GM23338 (cell line): ENCODE results near the gene CPA1. TPM values are rescaled to one million over a fixed set of nuclear protein-coding genes. Genes with fewer than 3 reads are reported as not detected.

ENCODE experiments used
- ATAC-seq: fragments of 200-7000 bp; cut with Tn5 transposase; 3 replicates; pipeline ENCODE4 v1.9.1; 2020
- DNase-seq: peaks from one replicate; pipeline ENCODE4 v3.0.0-alpha.2; 2015; ENCODE audit warnings: low spot score
- H2AFZ ChIP-seq: fragments of 200-600 bp; sonication (generic); 2 replicates; pipeline ENCODE4 v1.8.0; 2016; ENCODE audit warnings: antibody characterized with exemption, mild to moderate bottlenecking, moderate library complexity
- H3F3A ChIP-seq: fragments of 200-600 bp; sonication (generic); replicated peaks from 2 replicates; pipeline ENCODE4 v1.8.0; 2017; ENCODE audit warnings: antibody characterized with exemption, mixed run types, low read depth
- H3K27ac ChIP-seq: fragments of 200-600 bp; sonication (generic); 2 replicates; pipeline ENCODE4 v1.6.1; 2016; ENCODE audit warnings: low read depth
- H3K27me3 ChIP-seq: fragments of 200-600 bp; sonication (generic); 2 replicates; pipeline ENCODE4 v1.8.0; 2016; ENCODE audit warnings: mild to moderate bottlenecking, mixed run types, moderate library complexity; ENCODE audit not compliant: insufficient read depth
- H3K36me3 ChIP-seq: fragments of 200-600 bp; sonication (generic); 2 replicates; pipeline ENCODE4 v1.8.0; 2016; ENCODE audit warnings: mild to moderate bottlenecking; ENCODE audit not compliant: insufficient read depth
- H3K4me1 ChIP-seq: fragments of 200-600 bp; sonication (generic); 2 replicates; pipeline ENCODE4 v1.8.0; 2016; ENCODE audit warnings: mild to moderate bottlenecking, moderate library complexity; ENCODE audit not compliant: insufficient read depth
- H3K4me2 ChIP-seq: fragments of 200-600 bp; sonication (generic); 2 replicates; pipeline ENCODE4 v1.7.1; 2017; ENCODE audit warnings: mixed run types
- H3K4me3 ChIP-seq: fragments of 200-600 bp; sonication (generic); 2 replicates; pipeline ENCODE4 v1.6.1; 2016; ENCODE audit warnings: mixed run types
- H3K79me2 ChIP-seq: fragments of 200-600 bp; sonication (generic); replicated peaks from 2 replicates; pipeline ENCODE4 v1.8.0; 2017; ENCODE audit warnings: mild to moderate bottlenecking; ENCODE audit not compliant: insufficient read depth
- H3K9me2 ChIP-seq: fragments of 200-600 bp; sonication (generic); 2 replicates; pipeline ENCODE4 v1.8.0; 2017; ENCODE audit not compliant: insufficient read depth
- H4K20me1 ChIP-seq: fragments of 200-600 bp; sonication (generic); replicated peaks from 2 replicates; pipeline ENCODE4 v1.8.0; 2017; ENCODE audit warnings: mild to moderate bottlenecking; ENCODE audit not compliant: insufficient read depth
- H3K27ac Mint-ChIP-seq: 2 replicates; pipeline ENCODE4 v1.8.0; 2020; ENCODE audit warnings: inconsistent platforms, mild to moderate bottlenecking, moderate library complexity, mixed read lengths
- H3K27me3 Mint-ChIP-seq: 3 replicates; pipeline ENCODE4 v1.8.0; 2022; ENCODE audit warnings: low read depth, mild to moderate bottlenecking, moderate library complexity, mixed read lengths, inconsistent platforms; ENCODE audit not compliant: insufficient read depth, poor library complexity
- H3K36me3 Mint-ChIP-seq: 3 replicates; pipeline ENCODE4 v1.8.0; 2021; ENCODE audit warnings: low read depth, mild to moderate bottlenecking, inconsistent platforms, moderate library complexity, mixed read lengths
- H3K4me1 Mint-ChIP-seq: 3 replicates; pipeline ENCODE4 v1.8.0; 2020; ENCODE audit warnings: mild to moderate bottlenecking, inconsistent platforms, mixed read lengths
- H3K4me3 Mint-ChIP-seq: 3 replicates; pipeline ENCODE4 v1.8.0; 2021; ENCODE audit warnings: moderate library complexity, mild to moderate bottlenecking, inconsistent platforms, mixed read lengths
- H3K9me3 Mint-ChIP-seq: 3 replicates; pipeline ENCODE4 v1.8.0; 2020; ENCODE audit warnings: moderate library complexity, mild to moderate bottlenecking, inconsistent platforms, mixed read lengths
- CREB1 ChIP-seq: fragments of 250-450 bp; sonication (Bioruptor Pico); IDR thresholded peaks from 2 replicates; pipeline ENCODE4 v1.5.0; 2020; ENCODE audit warnings: low read depth, mild to moderate bottlenecking, moderate library complexity
- CTCF ChIP-seq, 2 experiments: fragments of 200-600 bp in 1 of 2; sonication (generic) in 1 of 2; conservative IDR thresholded peaks; 2 replicates each; pipeline versions ENCODE4 v1.5.1 to v1.6.1; 2016 to 2017; ENCODE audit warnings: antibody characterized with exemption in 2 of 2, low read depth in 2 of 2, mild to moderate bottlenecking in 2 of 2, moderate library complexity in 1 of 2
- EZH2 ChIP-seq: fragments of 200-600 bp; sonication (generic); IDR thresholded peaks from one replicate; pipeline ENCODE4 v1.8.0; 2017; ENCODE audit warnings: antibody characterized with exemption, mild to moderate bottlenecking, low read depth; ENCODE audit not compliant: unreplicated experiment
- EZH2phosphoT487 ChIP-seq: fragments of 200-600 bp; sonication (generic); IDR thresholded peaks from one replicate; pipeline ENCODE4 v1.8.1; 2018; ENCODE audit warnings: antibody characterized with exemption; ENCODE audit not compliant: unreplicated experiment
- JUNB ChIP-seq: IDR thresholded peaks from one replicate; pipeline ENCODE4 v1.6.1; 2016; ENCODE audit warnings: antibody characterized with exemption; ENCODE audit not compliant: unreplicated experiment
- NANOG ChIP-seq: IDR thresholded peaks from 2 replicates; pipeline ENCODE4 v1.6.1; 2016; ENCODE audit warnings: antibody characterized with exemption, borderline replicate concordance
- POLR2AphosphoS5 ChIP-seq: IDR thresholded peaks from 2 replicates; pipeline ENCODE4 v1.6.1; 2016; ENCODE audit warnings: antibody characterized with exemption, low read depth
- ZNF331 ChIP-seq: fragments of 250-450 bp; sonication (Bioruptor Pico); IDR thresholded peaks from 2 replicates; pipeline ENCODE4 v1.5.0; 2020; ENCODE audit warnings: low read depth, mild to moderate bottlenecking, moderate library complexity
- ZNF462 ChIP-seq: fragments of 250-450 bp; sonication (Bioruptor Pico); IDR thresholded peaks from 2 replicates; pipeline ENCODE4 v1.5.0; 2020; ENCODE audit warnings: mild to moderate bottlenecking, moderate library complexity
- polyA plus RNA-seq: library from polyadenylated mRNA; unstranded; fragments of >200 nt; fragmentation: Nextera tagmentation; extraction: Ambion mirVana; gene quantifications from 2 replicates; pipeline ENCODE4 v1.2.1, GENCODE V29; 2016
- total RNA-seq: library from RNA; depleted of rRNA; stranded (reverse); fragments of >200 nt; shearing (Covaris generic); gene quantifications from 2 replicates; pipeline ENCODE4 v1.2.3, GENCODE V29; 2014

CPA1 gene
- total and polyA plus RNA-seq, 2 experiments from 2014 or later: not detected

- TF ChIP-seq ZNF331: no peak
- no peak for TF ChIP-seq POLR2AphosphoS5
- no peak for TF ChIP-seq ZNF462
- no peak for TF ChIP-seq EZH2phosphoT487
These were observed 12.2 kb upstream of the CPA1 start (continued) for GRCh38 chr7:130367836-130368746.

GRCh38 chr7:130369110-130369711 lies 11.1 kb upstream of the CPA1 start:
- no peak for DNase-seq
- 0 out of 2 replicates have a peak, but pooled peaks cover 7% of the 10 kb centered on the region for H3K9me2 ChIP-seq
- H3K4me1 Mint-ChIP-seq: peaks cover 35% of the 10 kb centered on the region
- TF ChIP-seq CREB1 (CRISPR knock-in tag): no peak
- TF ChIP-seq EZH2phosphoT487: no peak
- no peak for TF ChIP-seq CTCF (conservative IDR thresholded peaks at IDR 0.05; ENCODE audit: low read depth in 2 of 2)
- no peak for TF ChIP-seq JUNB
- TF ChIP-seq NANOG: no peak
- TF ChIP-seq EZH2: no peak
- TF ChIP-seq ZNF331: no peak

More at GRCh38 chr7:130369110-130369711, 11.1 kb upstream of the CPA1 start:
- no peaks in the 10 kb centered on the region; the same call in 2 of the 3 replicates for H3K9me3 Mint-ChIP-seq
- Histone ChIP-seq H3K4me3 (no peak overlapping the region), H3F3A (no peaks in the 10 kb centered on the region), H3K79me2 (no peaks in the 10 kb centered on the region), H4K20me1 (no peaks in the 10 kb centered on the region), H3K27me3 (no peaks in the 10 kb centered on the region), H2AFZ (peak overlapping the region; percentile 47; the same call in 1 of the 2 replicates), H3K36me3 (no peaks in the 10 kb centered on the region), H3K4me1 (peaks cover 18% of the 10 kb centered on the region), H3K27ac (no peak overlapping the region), H3K4me2 (no peak overlapping the region)
- peaks cover 4% of the 10 kb centered on the region; the same call in 1 of the 3 replicates for H3K36me3 Mint-ChIP-seq
- peaks cover 11% of the 10 kb centered on the region for H3K27me3 Mint-ChIP-seq
- no peak overlapping the region for H3K4me3 Mint-ChIP-seq
- no peak overlapping the region for H3K27ac Mint-ChIP-seq
- no peak for ATAC-seq
